ENCODE results near the gene PDE4B. TPM values are rescaled to one million over a fixed set of nuclear protein-coding genes. Genes with fewer than 3 reads are reported as not detected.

PDE4B gene
- total RNA-seq, 1 donor from 2014 or later: 12.0 TPM

GRCh38 chr1:66177510-66177909 lies 384.8 kb downstream of the PDE4B start:
- ATAC-seq: no peak
- DNase-seq (ENCODE audit: missing footprints): no peak
- intact Hi-C loops (cut with DNase I): no loop called here

GRCh38 chr1:66182026-66182425 lies 389.3 kb downstream of the PDE4B start:
- intact Hi-C loops (cut with DNase I): no loop called here
- no peak for ATAC-seq

GRCh38 chr1:66182551-66183178 lies 390.0 kb downstream of the PDE4B start:
- DNase-seq (ENCODE audit: missing footprints) (no peak), ATAC-seq (peak; percentile 79)
- intact Hi-C loops (cut with DNase I): no loop called here

More at GRCh38 chr1:66182026-66182425, 389.3 kb downstream of the PDE4B start:
- DNase-seq (ENCODE audit: missing footprints): no peak

- no peak for DNase-seq (ENCODE audit: missing footprints)
- intact Hi-C loops (cut with DNase I): no loop called here
- ATAC-seq: no peak
Measured at GRCh38 chr1:66183400-66183799, 390.7 kb downstream of the PDE4B start.

DNA sequence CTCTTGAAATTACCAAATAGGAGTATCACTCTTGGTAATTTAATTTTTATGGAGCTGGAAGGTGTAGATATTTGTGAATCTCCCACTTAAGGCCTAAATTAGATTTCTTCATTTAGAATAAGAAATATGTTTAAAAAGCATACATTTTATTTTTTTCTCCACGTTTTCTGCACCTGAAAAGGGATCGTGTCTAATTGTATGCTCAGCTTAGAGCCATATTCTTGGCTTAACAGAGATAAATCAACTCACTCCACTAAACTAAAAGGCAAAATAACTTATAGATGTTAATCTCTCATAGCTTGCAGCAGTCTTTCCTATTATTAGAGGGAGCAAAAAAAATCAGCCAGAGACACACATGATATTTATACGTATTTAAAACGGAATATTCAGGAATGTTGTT lies 404.4 kb downstream of the PDE4B start:
- DNase-seq (ENCODE audit: missing footprints) (no peak), ATAC-seq (no peak)
- intact Hi-C loops (cut with DNase I): no loop called here

DNA sequence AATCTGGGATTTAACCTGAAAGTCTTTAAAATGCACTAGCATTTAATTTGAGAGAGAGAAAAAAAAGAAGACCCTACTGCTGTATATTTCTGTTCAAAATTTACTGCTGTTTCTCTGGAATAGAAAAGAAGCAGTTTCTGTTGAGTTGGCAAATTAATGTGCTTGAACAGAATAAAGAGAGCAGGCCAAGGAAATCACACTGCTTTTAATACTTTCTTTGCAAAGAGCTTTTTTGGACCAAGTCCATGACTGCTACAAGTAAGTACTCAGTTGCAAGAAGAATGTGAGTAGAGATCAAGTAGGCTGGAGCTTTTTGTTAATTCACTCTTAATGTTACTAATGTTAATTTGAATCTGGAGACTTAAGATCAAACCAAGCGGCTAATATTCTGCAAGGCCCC lies 405.1 kb downstream of the PDE4B start:
- intact Hi-C loops (cut with DNase I): no loop called here
- DNase-seq (ENCODE audit: missing footprints) (no peak), ATAC-seq (no peak)

DNA sequence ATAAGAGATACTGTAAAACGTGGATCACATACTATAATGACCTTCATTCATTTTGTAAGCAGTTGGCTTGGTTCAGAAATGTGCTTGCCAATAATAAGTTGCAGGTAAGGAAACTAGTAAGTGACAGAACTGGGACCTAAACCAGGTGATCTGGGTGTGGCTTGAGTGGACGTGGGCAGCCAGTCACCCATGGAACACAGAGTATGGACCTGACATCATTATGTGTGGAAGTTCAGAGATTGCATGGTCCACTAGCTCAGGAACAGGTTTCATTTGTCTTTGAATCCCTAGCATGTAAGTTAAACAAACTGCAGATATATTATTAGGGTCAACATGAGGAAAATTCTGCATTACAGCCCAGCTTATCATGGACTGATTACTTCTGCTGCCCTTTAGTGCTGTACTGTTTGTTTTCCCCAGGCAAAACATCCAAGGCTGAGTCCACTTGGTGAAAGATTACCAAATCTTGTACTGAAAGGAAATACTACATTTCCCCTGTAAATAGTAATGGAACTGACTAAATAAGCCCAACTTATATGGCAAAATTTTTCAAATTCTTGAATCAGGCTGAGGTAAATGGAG lies 414.0 kb downstream of the PDE4B start:
- ATAC-seq (no peak), DNase-seq (ENCODE audit: missing footprints) (no peak)
- intact Hi-C loops (cut with DNase I): no loop called here

GRCh38 chr1:66207484-66207883 lies 414.8 kb downstream of the PDE4B start:
- ATAC-seq: peak; percentile 69
- DNase-seq (ENCODE audit: missing footprints): no peak

GRCh38 chr1:66208632-66209031 lies 415.9 kb downstream of the PDE4B start:
- no peak for ATAC-seq
- intact Hi-C loops (cut with DNase I): no loop called here

More at GRCh38 chr1:66207484-66207883, 414.8 kb downstream of the PDE4B start:
- intact Hi-C loops (cut with DNase I): no loop called here

DNA sequence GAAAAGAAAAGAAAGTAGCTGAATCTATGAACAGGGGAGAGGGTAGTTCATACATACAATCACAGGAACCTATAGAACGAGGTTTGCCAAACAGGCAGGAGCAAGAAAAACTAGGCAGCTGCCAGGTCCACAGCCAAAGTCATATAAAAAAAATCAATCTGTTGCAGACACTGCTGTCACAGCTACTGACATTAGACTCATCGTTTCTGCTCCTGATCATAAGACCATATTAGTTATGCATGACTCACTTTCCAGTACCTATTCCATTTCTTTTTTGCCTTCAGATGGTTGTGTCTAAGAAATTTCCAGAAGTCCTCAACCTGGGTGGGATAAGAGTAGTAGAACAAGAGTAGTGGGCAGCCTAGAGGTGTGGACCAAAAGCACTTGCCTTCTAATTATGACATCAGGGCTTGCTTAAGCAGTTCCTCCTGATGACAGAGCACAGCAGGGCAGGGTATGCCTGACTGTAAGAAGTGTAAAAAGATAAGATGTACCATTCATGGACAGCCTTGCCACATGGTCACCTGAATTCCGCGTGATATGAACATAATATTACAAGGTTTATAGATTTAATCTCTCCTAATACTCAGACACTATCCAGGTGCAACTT lies 418.0 kb downstream of the PDE4B start:
- ATAC-seq (no peak), DNase-seq (ENCODE audit: missing footprints) (no peak)
- intact Hi-C loops (cut with DNase I): no loop called here

More at GRCh38 chr1:66208632-66209031, 415.9 kb downstream of the PDE4B start:
- no peak for DNase-seq (ENCODE audit: missing footprints)

DNA sequence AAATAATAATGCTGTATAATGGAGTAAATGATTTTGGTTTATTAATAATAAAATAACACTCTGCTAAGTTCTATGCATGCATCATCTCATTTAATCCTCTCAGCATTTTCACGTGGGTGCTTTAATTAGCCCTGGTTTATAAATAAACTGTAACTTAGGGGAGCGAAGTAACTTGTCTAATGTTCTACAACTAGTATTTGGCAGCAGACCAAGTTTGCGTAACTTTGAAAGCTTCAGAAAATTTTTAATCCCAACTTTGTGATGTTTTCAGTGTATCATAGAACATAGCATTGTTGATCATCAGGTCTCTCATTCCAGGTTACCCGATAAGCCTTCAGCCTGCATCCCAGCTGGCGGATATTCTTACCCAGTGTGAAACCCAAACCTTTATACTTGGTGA lies 418.8 kb downstream of the PDE4B start:
- intact Hi-C loops (cut with DNase I): no loop called here
- no peak for DNase-seq (ENCODE audit: missing footprints)
- no peak for ATAC-seq

GRCh38 chr1:66213491-66213890 lies 420.8 kb downstream of the PDE4B start:
- intact Hi-C loops (cut with DNase I): no loop called here
- ATAC-seq (no peak), DNase-seq (ENCODE audit: missing footprints) (no peak)

- DNase-seq (ENCODE audit: missing footprints): no peak
- ATAC-seq: no peak
- intact Hi-C loops (cut with DNase I): no loop called here
Measured at GRCh38 chr1:66214901-66215300, 422.2 kb downstream of the PDE4B start.

- DNase-seq (ENCODE audit: missing footprints): no peak
- no peak for ATAC-seq
- intact Hi-C loops (cut with DNase I): no loop called here
Measured at GRCh38 chr1:66217021-66217420, 424.3 kb downstream of the PDE4B start.

DNA sequence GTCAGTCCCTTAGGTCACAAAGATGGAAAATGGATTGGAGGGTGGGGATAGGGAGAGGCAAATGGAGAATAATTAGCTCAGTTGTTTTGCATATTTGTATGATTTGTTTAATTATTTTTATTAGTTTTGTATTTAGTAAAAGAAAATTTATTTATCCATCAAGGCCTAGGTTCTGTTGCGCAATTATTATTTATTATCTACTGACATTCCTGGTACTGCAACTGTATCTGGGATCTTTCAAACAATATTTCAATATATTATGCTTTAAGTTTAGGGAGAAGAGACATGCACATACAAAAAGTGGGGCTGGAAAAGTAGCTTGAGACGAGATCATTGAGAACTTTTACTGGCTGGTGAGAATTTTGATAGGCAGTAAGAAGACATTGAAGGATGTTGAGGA lies 424.9 kb downstream of the PDE4B start:
- no peak for DNase-seq (ENCODE audit: missing footprints)
- intact Hi-C loops (cut with DNase I): no loop called here
- ATAC-seq: no peak

DNA sequence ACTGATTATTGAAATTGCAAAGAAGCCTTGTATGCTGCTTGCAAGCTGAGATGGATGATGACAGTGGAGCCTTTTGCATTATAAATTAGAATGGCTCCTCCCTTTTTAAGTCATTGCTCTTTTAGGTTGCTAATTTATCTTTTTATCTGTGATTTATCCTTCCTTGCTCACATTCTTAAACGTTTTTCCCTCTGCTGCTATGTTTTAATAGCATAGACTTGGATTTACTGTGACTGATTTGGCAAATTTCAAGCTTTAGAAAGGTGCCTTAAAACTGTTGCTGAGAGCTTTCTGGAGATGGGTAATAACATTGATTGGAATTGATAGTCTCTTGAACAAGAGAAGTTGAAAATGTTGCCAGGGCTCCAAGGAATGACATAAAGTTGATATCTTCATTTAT lies 427.8 kb downstream of the PDE4B start:
- ATAC-seq: no peak
- intact Hi-C loops (cut with DNase I): no loop called here

GRCh38 chr1:66223681-66224080 lies 431.0 kb downstream of the PDE4B start:
- ATAC-seq: no peak
- DNase-seq (ENCODE audit: missing footprints): no peak
- intact Hi-C loops (cut with DNase I): no loop called here

More for the DNA sequence above, 427.8 kb downstream of the PDE4B start:
- DNase-seq (ENCODE audit: missing footprints): no peak

DNA sequence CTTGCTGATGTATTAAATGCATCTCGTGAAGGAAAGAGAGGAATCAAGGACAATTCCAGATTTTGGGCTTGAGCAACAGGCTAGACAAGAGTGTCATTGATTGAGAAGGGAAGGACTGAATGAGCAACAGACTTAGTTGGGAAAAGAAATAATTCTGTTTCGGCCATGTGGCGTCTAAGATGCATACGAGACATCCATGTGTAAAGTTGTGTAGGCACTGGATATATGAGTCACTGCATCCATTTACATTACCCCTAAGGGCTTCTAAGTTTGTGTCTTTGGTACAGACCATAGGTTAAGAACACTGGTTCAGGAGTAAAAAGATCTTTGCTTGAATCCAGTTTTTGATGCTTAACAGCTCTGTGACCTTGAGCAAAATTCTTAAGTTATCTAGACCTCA lies 434.3 kb downstream of the PDE4B start:
- DNase-seq (ENCODE audit: missing footprints): no peak
- intact Hi-C loops (cut with DNase I): no loop called here
- ATAC-seq: no peak

DNA sequence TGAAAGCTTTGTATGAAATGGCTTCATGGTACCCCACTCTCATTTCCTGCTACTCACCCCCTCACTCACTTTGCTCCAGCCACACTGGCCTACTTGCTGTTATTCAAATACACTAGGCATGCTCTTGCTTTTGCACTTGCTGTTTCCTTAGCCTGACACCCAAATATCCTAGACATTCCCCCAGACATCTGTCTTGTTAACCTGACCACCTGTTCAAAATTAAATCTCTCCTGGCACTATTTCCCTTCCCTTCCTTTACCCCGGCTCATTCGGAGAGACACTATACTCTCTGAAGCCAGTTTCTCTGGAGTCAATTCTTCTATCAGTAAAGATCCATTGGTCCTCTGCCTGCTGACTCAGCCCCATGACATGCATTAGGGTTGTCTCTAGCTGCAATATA lies 435.3 kb downstream of the PDE4B start:
- ATAC-seq (no peak), DNase-seq (ENCODE audit: missing footprints) (no peak)
- intact Hi-C loops (cut with DNase I): no loop called here

GRCh38 chr1:66231217-66231616 lies 438.5 kb downstream of the PDE4B start:
- no peak for DNase-seq (ENCODE audit: missing footprints)
- ATAC-seq: no peak
- intact Hi-C loops (cut with DNase I): no loop called here

All from Right ventricle myocardium inferior (tissue), 1 donor.